GOT3 (cell line): Measurements from ENCODE around the gene DAPK2.

Experiments
- DNase-seq: peaks from one replicate; lab custom pipeline; 2025; ENCODE audit warnings: mixed read lengths; lab: John Stamatoyannopoulos, UW

DAPK2 gene

DNA sequence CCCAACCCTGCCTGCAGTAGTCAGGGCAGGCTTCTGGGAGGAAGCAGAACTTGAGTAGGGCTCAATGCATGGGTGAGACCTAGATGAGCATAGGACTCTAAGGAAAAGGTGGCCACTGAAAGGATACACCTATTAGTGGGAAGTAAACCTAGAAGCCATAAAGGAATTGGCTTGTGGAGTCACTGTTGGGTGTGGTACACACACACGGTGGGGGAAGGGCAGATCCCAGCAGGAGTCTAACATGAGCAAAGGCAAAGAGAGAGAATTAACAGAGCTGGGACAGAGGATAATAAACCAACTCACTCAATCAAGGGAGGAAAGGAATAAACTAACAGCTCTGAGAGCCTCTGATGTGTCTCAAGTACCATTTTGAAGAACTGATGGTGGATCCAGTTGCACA is 23.1 kb downstream of the DAPK2 start:
- no peak for DNase-seq

GRCh38 chr15:64022571-64022970 is 23.7 kb downstream of the DAPK2 start:
- no peak for DNase-seq

DNA sequence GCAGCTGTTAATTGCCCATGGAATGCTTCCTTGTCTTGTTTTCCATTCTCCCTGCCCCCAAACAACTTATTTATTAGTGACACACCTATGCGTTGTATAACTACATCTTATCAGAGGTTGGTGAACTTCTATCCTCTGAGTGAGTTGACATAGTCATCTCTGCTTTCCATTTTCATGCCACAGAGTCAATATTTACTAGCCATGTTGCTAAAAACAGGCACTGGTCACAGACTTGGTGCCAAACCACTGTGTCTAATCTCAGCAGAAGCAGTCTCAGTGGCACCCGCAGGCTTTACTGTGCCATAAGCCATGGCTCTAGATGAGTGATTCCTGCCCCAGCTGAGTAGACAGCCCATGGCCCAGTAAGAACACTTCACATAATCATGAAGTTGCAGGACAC is 26.5 kb downstream of the DAPK2 start:
- no peak for DNase-seq

GRCh38 chr15:64017591-64018163 is 28.6 kb downstream of the DAPK2 start:
- DNase-seq: no peak

DNA sequence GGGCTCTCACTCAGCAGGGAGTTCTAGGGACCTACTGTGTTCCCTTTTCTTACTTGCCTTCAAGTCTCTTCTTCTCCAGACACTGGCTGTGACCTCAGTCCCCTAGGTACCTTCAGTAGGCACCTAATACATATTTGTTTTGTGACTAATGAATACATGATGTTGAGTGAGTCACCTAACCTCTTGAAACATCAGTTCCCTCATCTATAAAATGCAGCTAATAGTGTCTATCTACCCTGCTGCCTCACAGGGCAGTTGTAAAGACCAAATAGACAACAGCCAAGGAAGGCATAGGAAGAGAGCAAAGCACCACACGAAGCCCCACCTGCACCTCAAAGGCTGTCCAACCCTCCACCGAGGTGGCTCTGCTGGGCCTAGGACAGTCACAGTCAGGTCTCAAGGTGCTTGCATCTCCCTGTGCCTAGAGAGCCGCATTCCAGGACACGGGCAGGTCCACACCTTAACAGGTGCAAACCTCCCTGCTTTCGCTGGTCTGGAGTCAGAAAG is 29.1 kb downstream of the DAPK2 start:
- DNase-seq: no peak

DNA sequence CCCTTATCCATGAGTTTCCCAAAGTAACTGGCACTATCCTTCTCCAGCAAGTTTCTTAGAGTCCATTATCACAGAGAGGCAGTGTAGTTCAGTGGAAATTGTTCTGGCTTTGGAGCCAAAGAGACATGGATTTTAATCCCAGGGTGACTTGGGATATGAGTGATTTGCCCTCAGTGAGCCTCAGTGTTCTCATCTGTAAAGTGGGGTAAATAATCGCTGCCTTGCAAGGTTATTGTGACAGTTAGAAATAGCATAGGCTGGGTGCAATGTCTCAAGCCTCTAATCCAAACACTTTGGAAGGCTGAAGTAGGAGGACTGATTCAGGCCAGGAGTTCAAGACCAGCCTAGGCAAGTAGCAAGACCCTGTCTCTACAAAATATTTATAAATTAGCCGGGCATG is 30.0 kb downstream of the DAPK2 start:
- DNase-seq: no peak

GRCh38 chr15:64014995-64015394 is 31.3 kb downstream of the DAPK2 start:
- no peak for DNase-seq

- no peak for DNase-seq
Measured at GRCh38 chr15:64013179-64014062, 32.9 kb downstream of the DAPK2 start.

DNA sequence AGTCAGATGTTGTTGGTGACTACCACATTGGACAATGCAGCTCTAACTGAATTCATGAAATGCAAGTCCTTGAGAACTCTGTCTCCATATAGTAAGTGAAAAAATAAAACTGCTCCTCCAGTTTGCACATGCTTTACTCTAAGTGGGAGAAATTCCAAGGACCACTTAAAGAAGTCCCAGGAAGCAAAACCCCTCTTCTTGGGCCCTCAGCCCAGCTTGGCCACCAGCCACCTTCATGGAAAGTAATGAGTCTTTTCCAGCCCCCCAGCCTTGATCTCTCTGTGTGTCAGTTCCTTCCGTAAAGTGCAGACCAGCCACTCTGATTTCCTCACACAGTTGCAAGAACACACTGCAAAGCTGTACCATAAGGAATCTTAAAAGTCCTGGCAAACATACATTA is 34.5 kb downstream of the DAPK2 start:
- no peak for DNase-seq

GRCh38 chr15:64010719-64011118 is 35.6 kb downstream of the DAPK2 start:
- DNase-seq: peak; percentile 38

GRCh38 chr15:64009798-64010261 is 36.5 kb downstream of the DAPK2 start:
- no peak for DNase-seq

- DNase-seq: no peak
Measured at GRCh38 chr15:64009241-64009640, 37.0 kb downstream of the DAPK2 start.

GRCh38 chr15:64008177-64008576 is 38.1 kb downstream of the DAPK2 start:
- no peak for DNase-seq

DNA sequence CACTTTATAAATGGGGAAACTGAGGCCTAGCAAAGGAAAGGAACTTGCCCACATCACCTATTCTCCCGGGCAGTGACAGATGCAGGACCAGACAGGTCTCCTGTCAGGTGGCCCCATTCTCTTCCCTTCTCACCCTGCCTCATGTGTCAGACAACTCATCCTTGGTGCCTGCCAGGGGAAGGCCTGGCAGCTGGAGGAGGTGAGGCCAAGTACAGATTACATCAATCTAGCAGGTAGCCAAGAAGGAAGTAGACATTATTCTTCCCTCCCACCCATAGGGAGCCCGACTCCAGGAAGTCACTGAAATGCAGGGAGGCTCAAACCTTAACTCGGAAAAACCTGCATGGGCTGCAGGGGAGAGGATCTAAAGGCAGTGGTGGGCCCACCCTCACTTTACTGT is 39.6 kb downstream of the DAPK2 start:
- no peak for DNase-seq

- no peak for DNase-seq
Measured at GRCh38 chr15:64004587-64004986, 41.7 kb downstream of the DAPK2 start.

DNA sequence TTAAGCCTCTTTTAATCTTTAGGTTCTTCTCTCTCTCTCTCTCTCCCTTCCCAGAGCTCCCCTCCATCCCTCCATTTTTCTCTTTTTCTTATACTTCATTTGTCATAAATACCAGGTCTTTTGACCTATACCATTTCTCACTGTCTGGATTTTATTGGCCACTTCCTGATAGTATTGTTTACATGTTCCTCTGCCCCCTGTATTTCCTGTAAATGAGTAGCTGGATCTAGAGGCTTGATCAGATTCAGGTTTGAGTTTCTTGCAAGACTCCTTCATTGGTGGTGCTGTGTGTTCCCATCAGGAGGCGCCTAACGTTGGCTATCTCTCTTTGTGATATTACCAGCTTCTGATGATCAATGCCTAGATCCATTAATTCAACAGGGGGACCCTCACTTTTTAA is 42.2 kb downstream of the DAPK2 start:
- no peak for DNase-seq

- no peak for DNase-seq
Measured at GRCh38 chr15:64003182-64003581, 43.1 kb downstream of the DAPK2 start.

- DNase-seq: no peak
Measured at GRCh38 chr15:64001148-64001547, 45.1 kb downstream of the DAPK2 start.

DNA sequence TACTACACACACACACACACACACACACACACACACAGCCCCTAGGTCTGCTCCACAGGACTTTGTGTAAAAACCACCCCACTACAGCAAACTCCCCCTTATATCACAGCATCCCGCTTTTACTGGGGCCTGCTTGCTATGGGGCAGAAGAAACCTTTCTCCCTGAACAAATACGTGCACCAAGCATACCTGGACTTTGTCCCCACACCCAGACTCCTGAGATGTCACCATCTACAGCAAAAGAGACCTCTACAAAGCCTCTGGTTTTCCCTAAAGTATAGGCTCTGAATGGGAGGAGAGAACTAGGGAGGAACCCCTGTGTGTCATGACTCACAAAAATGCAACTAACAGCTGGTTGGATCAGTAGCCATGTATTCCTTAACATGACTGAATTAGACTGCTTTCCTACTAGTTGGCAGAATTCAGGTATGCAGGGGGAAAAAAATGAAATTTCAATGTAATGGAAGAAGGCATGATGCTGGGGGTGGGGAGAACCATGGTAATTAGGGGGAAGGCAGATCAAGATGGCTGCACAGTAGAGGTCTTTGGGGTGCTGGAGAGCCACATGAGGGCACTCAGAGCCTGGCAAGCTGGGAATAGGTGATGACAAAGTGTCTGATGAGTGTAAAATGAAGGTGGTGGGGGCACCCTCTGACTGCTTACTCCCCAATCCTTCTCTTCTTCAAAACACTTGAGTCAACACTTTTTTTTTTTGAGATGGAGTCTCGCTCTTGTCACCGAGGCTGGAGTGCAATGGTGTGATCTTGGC is 45.9 kb downstream of the DAPK2 start:
- DNase-seq: no peak

DNA sequence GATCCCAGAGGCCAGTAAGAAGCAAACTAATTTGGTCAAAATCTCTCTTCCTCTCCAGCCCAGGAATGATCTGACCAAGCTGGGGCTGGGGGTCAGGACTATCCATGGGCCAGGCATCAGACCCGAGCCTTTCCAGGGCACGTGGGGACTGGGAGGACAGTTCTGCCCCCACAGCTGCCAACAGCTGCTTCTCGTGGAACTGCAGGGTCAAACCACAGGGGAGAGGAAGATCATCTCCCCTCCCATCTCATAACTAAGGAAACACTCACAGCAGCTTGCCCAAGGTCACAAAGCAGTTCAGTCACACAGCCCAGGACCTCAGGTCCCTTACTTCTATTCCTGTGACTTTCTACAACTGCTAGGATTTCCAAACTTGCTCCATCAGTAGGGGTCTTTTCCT is 47.1 kb downstream of the DAPK2 start:
- DNase-seq: no peak

DNA sequence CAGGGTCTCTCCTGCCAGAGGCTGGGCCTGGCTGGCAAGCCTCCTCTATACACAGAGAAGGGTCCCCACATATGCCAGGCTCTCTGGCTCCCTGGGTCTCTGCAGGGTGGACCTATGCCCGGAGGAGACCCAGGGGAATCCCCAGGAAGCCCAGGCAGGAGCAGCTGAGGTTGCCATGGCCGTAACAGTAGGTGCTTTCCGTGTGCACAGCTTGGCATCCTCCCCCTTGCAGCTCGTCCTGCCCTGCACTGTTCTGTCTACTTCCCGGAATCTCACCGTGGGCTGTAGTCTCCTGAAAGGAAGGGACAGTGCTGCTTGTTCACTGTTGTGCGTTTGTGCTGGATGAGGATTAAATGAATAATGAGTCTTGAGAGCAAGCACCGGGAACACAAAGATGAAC is 47.8 kb downstream of the DAPK2 start:
- no peak for DNase-seq

DNA sequence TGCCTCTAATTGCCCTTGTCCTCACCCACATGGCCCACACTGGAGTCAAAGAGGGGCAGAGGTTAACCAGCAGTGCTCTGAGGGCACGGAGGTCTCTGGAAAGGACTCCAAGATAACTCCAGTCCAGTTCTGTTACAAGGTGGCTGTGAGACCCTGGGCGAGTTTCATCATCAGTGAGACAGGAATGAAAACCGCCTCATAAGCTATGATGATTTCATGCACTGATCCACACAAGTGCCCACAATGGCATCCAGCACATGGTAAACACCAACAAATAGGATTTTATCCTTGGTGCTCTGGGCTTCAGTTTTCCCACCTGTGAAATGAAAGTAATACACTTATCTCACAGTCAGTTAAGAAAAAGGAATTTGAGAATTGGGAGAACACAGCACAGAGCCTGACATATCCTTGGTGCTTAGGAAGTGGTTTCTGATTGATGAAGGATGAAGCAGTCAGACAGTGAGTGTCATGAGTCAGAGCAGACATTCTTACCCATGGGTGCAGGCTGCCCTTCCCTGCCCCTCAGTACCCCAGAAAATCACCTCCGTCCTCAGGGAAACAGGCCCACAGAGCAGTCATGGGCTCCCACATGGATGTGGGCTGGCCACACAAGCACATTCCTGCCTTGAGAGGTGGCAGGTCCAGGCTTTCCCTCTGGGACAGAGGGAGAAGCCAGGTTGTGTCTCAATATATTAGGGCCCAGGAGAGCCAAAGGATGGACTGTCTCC is 48.4 kb downstream of the DAPK2 start:
- no peak for DNase-seq
